HCT116 (cell line): ENCODE data around the gene MTA1.

ENCODE experiments used
- CEBPB ChIP-seq: IDR thresholded peaks from 2 replicates; pipeline ENCODE4 v1.6.1; 2012; ENCODE audit warnings: low read depth
- CTCF ChIP-seq, 3 experiments: fragments of 200-600 bp in 1 of 3; sonication (generic) in 1 of 3; IDR thresholded peaks in 2 of 3; conservative IDR thresholded peaks in 1 of 3; 2 replicates each; pipeline ENCODE4 v1.5.1; 2012 to 2017; ENCODE audit warnings: low read depth in 2 of 3, low read length in 2 of 3, antibody characterized with exemption in 1 of 3, borderline replicate concordance in 1 of 3, control low read depth in 1 of 3, mild to moderate bottlenecking in 1 of 3, mixed read lengths in 1 of 3, mixed run types in 1 of 3, moderate library complexity in 1 of 3; ENCODE audit not compliant: insufficient read depth in 1 of 3
- MAX ChIP-seq: IDR thresholded peaks from 2 replicates; pipeline ENCODE4 v1.6.1; 2012
- POLR2AphosphoS5 ChIP-seq: IDR thresholded peaks from 2 replicates; pipeline ENCODE4 v1.6.1; 2011; ENCODE audit warnings: mild to moderate bottlenecking, low read depth, low read length, moderate library complexity
- REST ChIP-seq: IDR thresholded peaks from 2 replicates; pipeline ENCODE4 v1.6.1; 2012; ENCODE audit warnings: low read depth
- SIN3A ChIP-seq: IDR thresholded peaks from 2 replicates; pipeline ENCODE4 v1.6.1; 2012; ENCODE audit warnings: low read depth
- SP1 ChIP-seq: IDR thresholded peaks from 2 replicates; pipeline ENCODE4 v1.6.1; 2012; ENCODE audit warnings: low read depth
- TCF7L2 ChIP-seq: IDR thresholded peaks from 2 replicates; pipeline ENCODE4 v1.7.0; 2011; ENCODE audit warnings: borderline replicate concordance, inconsistent platforms; ENCODE audit not compliant: insufficient read depth, insufficient read length; ENCODE audit errors: extremely low read depth
- ZFX ChIP-seq: fragments of 450-650 bp; IDR thresholded peaks from 2 replicates; pipeline ENCODE4 v1.6.1; 2017

GRCh38 chr14:105464501-105464900 lies 44.9 kb downstream of the MTA1 start:
- TF ChIP-seq MAX (no peak), CTCF (IDR thresholded peaks at IDR 0.05 in 2 of 3, conservative IDR thresholded peaks at IDR 0.05 in 1 of 3; ENCODE audit: borderline replicate concordance in 1 of 3, insufficient read depth in 1 of 3, low read depth in 2 of 3, low read length in 2 of 3) (no peak), REST (no peak), POLR2AphosphoS5 (no peak), SP1 (no peak), CEBPB (no peak), TCF7L2 (no peak), ZFX (no peak), SIN3A (no peak)
